ENCODE results near the gene BSN. TPM values are rescaled to one million over a fixed set of nuclear protein-coding genes. Genes with fewer than 3 reads are reported as not detected.
A peak's percentile ranks its signal among the peaks of the same experiment; 100 is the strongest.

BSN gene
- total and polyA plus RNA-seq, 2 donors (not counting 3 experiments of a cell fraction or from before 2014, with no cell fraction given): 0.04 to 0.27 TPM

GRCh38 chr3:49673715-49674496 is 119.6 kb downstream of the BSN start, which contains the start of gene APEH:
Gene APEH (plus strand): TSS chr3:49674351. CDS start chr3:49674402, 51 bp downstream.
- CTCF ChIA-PET: interaction anchor here (5.4 kb wide), 1 partner anchor 135 kb away, joined by 293 read pairs; no protein-coding TSS in a partner anchor

More at GRCh38 chr3:49673715-49674496, 119.6 kb downstream of the BSN start, which contains the start of gene APEH:
- no peak for TF ChIP-seq FOS (IDR thresholded peaks at IDR 0.05; ENCODE audit: borderline replicate concordance, insufficient read depth, low read length)
- TF ChIP-seq, protein P1, sequence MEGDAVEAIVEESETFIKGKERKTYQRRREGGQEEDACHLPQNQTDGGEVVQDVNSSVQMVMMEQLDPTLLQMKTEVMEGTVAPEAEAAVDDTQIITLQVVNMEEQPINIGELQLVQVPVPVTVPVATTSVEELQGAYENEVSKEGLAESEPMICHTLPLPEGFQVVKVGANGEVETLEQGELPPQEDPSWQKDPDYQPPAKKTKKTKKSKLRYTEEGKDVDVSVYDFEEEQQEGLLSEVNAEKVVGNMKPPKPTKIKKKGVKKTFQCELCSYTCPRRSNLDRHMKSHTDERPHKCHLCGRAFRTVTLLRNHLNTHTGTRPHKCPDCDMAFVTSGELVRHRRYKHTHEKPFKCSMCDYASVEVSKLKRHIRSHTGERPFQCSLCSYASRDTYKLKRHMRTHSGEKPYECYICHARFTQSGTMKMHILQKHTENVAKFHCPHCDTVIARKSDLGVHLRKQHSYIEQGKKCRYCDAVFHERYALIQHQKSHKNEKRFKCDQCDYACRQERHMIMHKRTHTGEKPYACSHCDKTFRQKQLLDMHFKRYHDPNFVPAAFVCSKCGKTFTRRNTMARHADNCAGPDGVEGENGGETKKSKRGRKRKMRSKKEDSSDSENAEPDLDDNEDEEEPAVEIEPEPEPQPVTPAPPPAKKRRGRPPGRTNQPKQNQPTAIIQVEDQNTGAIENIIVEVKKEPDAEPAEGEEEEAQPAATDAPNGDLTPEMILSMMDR (IDR thresholded peaks at IDR 0.05; ENCODE audit: extremely low read depth in 1 of 2, insufficient read depth in 1 of 2, low read depth in 1 of 2, low read length in 2 of 2): no peak
- peak; percentile 54 for TF ChIP-seq POLR2AphosphoS5 (IDR thresholded peaks at IDR 0.05; ENCODE audit: insufficient read depth, low read depth, low read length)
- TF ChIP-seq POLR2A (IDR thresholded peaks at IDR 0.05; ENCODE audit: low read depth, low read length): peak; percentile 84
- no peak for TF ChIP-seq JUN (IDR thresholded peaks at IDR 0.05; ENCODE audit: borderline replicate concordance, insufficient read depth, insufficient read length, low read depth)
- H3K27me3 ChIP-seq (ENCODE audit: control insufficient read depth in 2 of 2, insufficient read depth in 2 of 2, low read length in 2 of 2): no peaks in the 10 kb centered on the region
- H3K4me2 ChIP-seq (ENCODE audit: insufficient read depth, low read length): peak within 1 kb of the TSS; percentile 72
- H3K9me3 ChIP-seq (replicated peaks; ENCODE audit: control insufficient read depth, insufficient read depth, low read length): no peaks in the 10 kb centered on the region
- no peaks in the 10 kb centered on the region for H3K36me3 ChIP-seq (ENCODE audit: control insufficient read depth in 2 of 2, extremely low read depth in 1 of 2, insufficient read depth in 2 of 2, low read length in 2 of 2)
- H3K9ac ChIP-seq (replicated peaks; ENCODE audit: extremely low read depth, insufficient read depth, low read length): peak within 1 kb of the TSS; percentile 50
- POLR2A ChIA-PET: interaction anchor here (0.7 kb wide), 1 partner anchor 134 kb away, joined by 3 read pairs; no protein-coding TSS in a partner anchor
- peak within 1 kb of the TSS; percentile 41 to 47 (median 44) for H3K4me3 ChIP-seq (replicated peaks in 1 of 3; ENCODE audit: insufficient read depth in 1 of 3, low read depth in 1 of 3, low read length in 3 of 3)
- no peaks in the 10 kb centered on the region for H4K20me1 ChIP-seq (replicated peaks; ENCODE audit: control insufficient read depth, extremely low read depth, insufficient read depth, low read length)
- BruUV-seq (replicated peaks): TSS peak; percentile 8
- peak within 1 kb of the TSS; percentile 40 for H3K27ac ChIP-seq (ENCODE audit: insufficient read depth, low read depth, low read length)
- peak; percentile 95 for DNase-seq (ENCODE audit: low read depth, low spot score)
- no peaks in the 10 kb centered on the region for H3K9me1 ChIP-seq (replicated peaks; ENCODE audit: control insufficient read depth, extremely low read depth, insufficient read depth, low read length)
- peaks cover 3% of the 10 kb centered on the region for H3K79me2 ChIP-seq (ENCODE audit: control insufficient read depth, insufficient read depth, low read length)
- H2AFZ ChIP-seq (ENCODE audit: low read depth, low read length): peak within 1 kb of the TSS; percentile 52
- intact Hi-C loops (cut with micrococcal nuclease) (loop anchor here (1.0 kb wide), 1 partner anchor 15 kb away; the partner anchor contains the start of genes MST1 and RNF123), dilution Hi-C loops (cut with MboI; ENCODE audit: extremely low pct_ligation_motif_present, low sequenced_read_pairs) (no loop called here)
- FAIRE-seq: peak; percentile 93
- H3K4me1 ChIP-seq (ENCODE audit: control insufficient read depth, extremely low read depth, insufficient read depth, low read length): peaks cover 4% of the 10 kb centered on the region

Measured in endothelial cell of umbilical vein (primary cell).